HG03280 (cell line): Measurements from ENCODE around the gene NLRC3.

ENCODE experiments used
- ATAC-seq: cut with Tn5 transposase; IDR thresholded peaks from one replicate; pipeline ENCODE4 v1.9.1; 2021; ENCODE audit warnings: mild to moderate bottlenecking, moderate library complexity; ENCODE audit not compliant: unreplicated experiment

Gene NLRC3

GRCh38 chr16:3597676-3598075, 20.5 kb upstream of the NLRC3 start:
- no peak for ATAC-seq

GRCh38 chr16:3597226-3597625, 20.0 kb upstream of the NLRC3 start:
- ATAC-seq, result no peak

GRCh38 chr16:3596101-3596861, 19.1 kb upstream of the NLRC3 start:
- ATAC-seq, result no peak

- ATAC-seq, result no peak
Observed at GRCh38 chr16:3595521-3596021, 18.4 kb upstream of the NLRC3 start.

- no peak for ATAC-seq
Observed at GRCh38 chr16:3595110-3595486, 17.9 kb upstream of the NLRC3 start.

- no peak for ATAC-seq
Observed at GRCh38 chr16:3594316-3595109, 17.3 kb upstream of the NLRC3 start.

- ATAC-seq, result no peak
Observed at GRCh38 chr16:3592559-3592958, 15.4 kb upstream of the NLRC3 start.

- ATAC-seq, result no peak
Observed at GRCh38 chr16:3591991-3592390, 14.8 kb upstream of the NLRC3 start.

- ATAC-seq, result no peak
Observed at GRCh38 chr16:3591436-3591803, 14.2 kb upstream of the NLRC3 start.

- ATAC-seq, result no peak
Observed at GRCh38 chr16:3590736-3591435, 13.7 kb upstream of the NLRC3 start.

- no peak for ATAC-seq
Observed at GRCh38 chr16:3589991-3590701, 12.9 kb upstream of the NLRC3 start.

- ATAC-seq, result no peak
Observed at GRCh38 chr16:3589441-3589921, 12.3 kb upstream of the NLRC3 start.

GRCh38 chr16:3589001-3589400, 11.8 kb upstream of the NLRC3 start:
- no peak for ATAC-seq

GRCh38 chr16:3587547-3588110, 10.4 kb upstream of the NLRC3 start:
- ATAC-seq, result no peak

GRCh38 chr16:3584412-3584811, 7.2 kb upstream of the NLRC3 start:
- no peak for ATAC-seq

GRCh38 chr16:3583303-3584038, 6.3 kb upstream of the NLRC3 start:
- no peak for ATAC-seq

GRCh38 chr16:3582276-3583165, 5.3 kb upstream of the NLRC3 start:
- no peak for ATAC-seq

- ATAC-seq, result no peak
Observed at GRCh38 chr16:3581392-3581791, 4.2 kb upstream of the NLRC3 start.

- ATAC-seq, result no peak
Observed at GRCh38 chr16:3580686-3581085, 3.5 kb upstream of the NLRC3 start.
